Vagina (tissue), 2 donors: ENCODE results near the gene FAM200A. TPM values are rescaled to one million over a fixed set of nuclear protein-coding genes. Genes with fewer than 3 reads are reported as not detected.

Experiments
- DNase-seq, 2 donors: peaks; one replicate each; pipeline ENCODE4 v3.0.0-alpha.2; 2017; ENCODE audit errors: extremely low spot score in 2 of 2
- H3K27ac ChIP-seq: fragments of 200-600 bp; sonication (generic); one replicate; pipeline ENCODE4 v1.5.1; 2019
- H3K27me3 ChIP-seq: fragments of 200-600 bp; sonication (generic); one replicate; pipeline ENCODE4 v1.5.1; 2019
- H3K36me3 ChIP-seq, 2 donors: fragments of 200-600 bp; sonication (generic); one replicate each; pipeline ENCODE4 v1.5.1; 2017 to 2019
- H3K4me1 ChIP-seq: fragments of 200-600 bp; sonication (generic); one replicate; pipeline ENCODE4 v1.5.1; 2019
- H3K4me3 ChIP-seq, 2 donors: fragments of 200-600 bp; sonication (generic); 1 replicate in 1 of 2; 2 replicates in 1 of 2; pipeline ENCODE4 v1.5.1; 2016 to 2019
- H3K9me3 ChIP-seq: fragments of 200-600 bp; sonication (generic); one replicate; pipeline ENCODE4 v1.5.1; 2019
- POLR2A ChIP-seq, 2 donors: fragments of 450-650 bp; IDR thresholded peaks; one replicate each; pipeline ENCODE4 v1.6.1; 2017; ENCODE audit warnings: antibody characterized with exemption in 2 of 2, mild to moderate bottlenecking in 2 of 2, moderate library complexity in 2 of 2
- POLR2AphosphoS5 ChIP-seq, 2 donors: sonication (generic); formaldehyde crosslinking; IDR thresholded peaks; one replicate each; pipeline ENCODE4 v1.9.0; 2017; ENCODE audit warnings: antibody characterized with exemption in 2 of 2, mild to moderate bottlenecking in 2 of 2, low read depth in 1 of 2; ENCODE audit not compliant: insufficient read depth in 1 of 2
- intact Hi-C: fragments of 100-400 bp; cut with DNase I; formaldehyde crosslinking; loops from one replicate; pipeline ENCODE4 v1.15.1; 2023
- total RNA-seq: library from RNA; depleted of rRNA; stranded (reverse); fragments of >200 nt; gene quantifications from one replicate; pipeline ENCODE4 v1.2.3, GENCODE V29; 2016
- TF ChIP-seq, protein P1 (sequence below), 3 experiments: fragments of 450-650 bp in 2 of 3; fragments of 200-600 bp in 1 of 3; sonication (generic) in 1 of 3; IDR thresholded peaks; one replicate each; pipeline ENCODE4 v1.5.1; 2017 to 2019; ENCODE audit warnings: antibody characterized with exemption in 3 of 3, mild to moderate bottlenecking in 2 of 3, moderate library complexity in 2 of 3

The FAM200A gene
- total RNA-seq, 1 donor from 2014 or later = 3.4 TPM

- peak in 1 of 2 donors; percentile 76 for TF ChIP-seq POLR2A (IDR thresholded peaks at IDR 0.05)
- TF ChIP-seq, protein P1, sequence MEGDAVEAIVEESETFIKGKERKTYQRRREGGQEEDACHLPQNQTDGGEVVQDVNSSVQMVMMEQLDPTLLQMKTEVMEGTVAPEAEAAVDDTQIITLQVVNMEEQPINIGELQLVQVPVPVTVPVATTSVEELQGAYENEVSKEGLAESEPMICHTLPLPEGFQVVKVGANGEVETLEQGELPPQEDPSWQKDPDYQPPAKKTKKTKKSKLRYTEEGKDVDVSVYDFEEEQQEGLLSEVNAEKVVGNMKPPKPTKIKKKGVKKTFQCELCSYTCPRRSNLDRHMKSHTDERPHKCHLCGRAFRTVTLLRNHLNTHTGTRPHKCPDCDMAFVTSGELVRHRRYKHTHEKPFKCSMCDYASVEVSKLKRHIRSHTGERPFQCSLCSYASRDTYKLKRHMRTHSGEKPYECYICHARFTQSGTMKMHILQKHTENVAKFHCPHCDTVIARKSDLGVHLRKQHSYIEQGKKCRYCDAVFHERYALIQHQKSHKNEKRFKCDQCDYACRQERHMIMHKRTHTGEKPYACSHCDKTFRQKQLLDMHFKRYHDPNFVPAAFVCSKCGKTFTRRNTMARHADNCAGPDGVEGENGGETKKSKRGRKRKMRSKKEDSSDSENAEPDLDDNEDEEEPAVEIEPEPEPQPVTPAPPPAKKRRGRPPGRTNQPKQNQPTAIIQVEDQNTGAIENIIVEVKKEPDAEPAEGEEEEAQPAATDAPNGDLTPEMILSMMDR (IDR thresholded peaks at IDR 0.05) = no peak
- peak; percentile 89 to 94 for TF ChIP-seq POLR2AphosphoS5 (IDR thresholded peaks at IDR 0.05; ENCODE audit: insufficient read depth in 1 of 2, low read depth in 1 of 2)
- no peaks in the 10 kb centered on the region for H3K9me3 ChIP-seq
- DNase-seq = peak in 1 of 2 donors; percentile 94
- H3K27me3 ChIP-seq = no peaks in the 10 kb centered on the region
- peaks cover 4 to 36% of the 10 kb centered on the region in 2 donors for H3K36me3 ChIP-seq
- H3K4me3 ChIP-seq = peak within 1 kb of the TSS; percentile 70 to 84
- H3K4me1 ChIP-seq = peaks cover 67% of the 10 kb centered on the region
- H3K27ac ChIP-seq = peak within 1 kb of the TSS; percentile 96
- intact Hi-C loops = no loop called here
Measured at GRCh38 chr7:99558306-99559174, 6.6 kb upstream of the FAM200A start, which contains the start of gene ZNF655. ZNF655 (plus strand) TSS chr7:99558642; CDS start chr7:99560560, 1,918 bp downstream.

GRCh38 chr7:99557940-99558305, 6.0 kb upstream of the FAM200A start:
- Histone ChIP-seq H3K9me3 (no peaks in the 10 kb centered on the region), H3K4me3 (peak overlapping the region; percentile 70 to 84), H3K27me3 (no peaks in the 10 kb centered on the region), H3K4me1 (peaks cover 61% of the 10 kb centered on the region), H3K36me3 (peaks cover 4 to 31% of the 10 kb centered on the region in 2 donors), H3K27ac (peak overlapping the region; percentile 96)
- no peak for DNase-seq
- TF ChIP-seq POLR2A (IDR thresholded peaks at IDR 0.05) (no peak), POLR2AphosphoS5 (IDR thresholded peaks at IDR 0.05; ENCODE audit: insufficient read depth in 1 of 2, low read depth in 1 of 2) (no peak)
- TF ChIP-seq, protein P1 (IDR thresholded peaks at IDR 0.05) = no peak
- intact Hi-C loops = no loop called here

DNA sequence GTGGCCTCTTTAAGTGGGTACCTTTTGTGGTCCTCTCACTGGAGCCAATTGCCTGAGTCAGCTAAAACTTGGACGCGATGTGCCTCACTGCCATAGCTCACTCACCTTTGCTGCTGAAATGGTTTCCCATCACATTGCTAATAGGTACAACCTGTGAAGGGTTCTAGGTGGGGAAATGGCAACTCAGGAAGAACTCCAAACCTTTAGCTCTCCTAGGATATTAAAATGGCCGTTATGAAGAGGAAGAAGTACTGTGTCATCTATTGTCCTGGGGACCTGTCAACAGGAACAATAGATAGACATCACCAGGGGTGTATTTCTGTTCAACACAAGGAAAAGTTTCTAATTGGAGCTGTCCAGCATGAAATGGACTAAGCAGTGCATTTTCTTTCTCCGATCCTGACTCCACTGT, 5.3 kb upstream of the FAM200A start:
- H3K27me3 ChIP-seq = no peaks in the 10 kb centered on the region
- TF ChIP-seq POLR2A (IDR thresholded peaks at IDR 0.05) (no peak), POLR2AphosphoS5 (IDR thresholded peaks at IDR 0.05; ENCODE audit: insufficient read depth in 1 of 2, low read depth in 1 of 2) (no peak)
- peaks cover 54% of the 10 kb centered on the region for H3K4me1 ChIP-seq
- H3K27ac ChIP-seq = peak overlapping the region; percentile 96
- peaks cover 2 to 23% of the 10 kb centered on the region in 2 donors for H3K36me3 ChIP-seq
- H3K4me3 ChIP-seq = peak overlapping the region; percentile 70 to 84
- intact Hi-C loops = no loop called here
- DNase-seq = no peak
- H3K9me3 ChIP-seq = no peaks in the 10 kb centered on the region

DNA sequence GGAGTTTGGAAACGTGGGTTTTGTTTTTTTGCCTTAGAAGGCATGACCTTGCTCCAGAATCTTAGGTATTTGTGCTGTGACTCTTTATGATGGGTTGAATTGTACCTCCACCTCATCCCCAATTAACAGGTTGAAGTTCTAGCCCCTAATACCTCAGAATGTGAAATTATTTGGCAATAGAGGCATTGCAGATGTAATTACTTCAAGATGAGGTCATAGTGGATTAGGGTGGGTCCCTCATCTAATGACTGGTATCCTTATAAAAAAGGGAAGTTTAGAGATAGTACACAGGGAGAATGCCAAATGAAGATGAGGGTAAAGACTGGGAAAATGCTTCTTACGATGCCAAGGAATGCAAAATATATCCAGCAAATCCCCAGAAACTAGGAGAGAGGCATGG, 3.0 kb upstream of the FAM200A start:
- H3K4me3 ChIP-seq = no peak overlapping the region
- peaks cover 42% of the 10 kb centered on the region for H3K4me1 ChIP-seq
- H3K36me3 ChIP-seq = peaks cover 0 to 6% of the 10 kb centered on the region in 2 donors
- intact Hi-C loops = loop anchor here (5.0 kb wide), 1 partner anchor 48 kb away; no protein-coding TSS in a partner anchor
- H3K9me3 ChIP-seq = no peaks in the 10 kb centered on the region
- no peak for DNase-seq
- H3K27ac ChIP-seq = no peak overlapping the region
- TF ChIP-seq POLR2AphosphoS5 (IDR thresholded peaks at IDR 0.05; ENCODE audit: insufficient read depth in 1 of 2, low read depth in 1 of 2) (no peak), POLR2A (IDR thresholded peaks at IDR 0.05) (no peak)
- TF ChIP-seq, protein P1 (IDR thresholded peaks at IDR 0.05) = no peak
- H3K27me3 ChIP-seq = no peaks in the 10 kb centered on the region

- TF ChIP-seq, protein P1 (IDR thresholded peaks at IDR 0.05) = no peak
Measured at GRCh38 chr7:99553039-99553438, 1.1 kb upstream of the FAM200A start.

More at GRCh38 chr7:99553039-99553438, 1.1 kb upstream of the FAM200A start:
- peaks cover 0 to 10% of the 10 kb centered on the region in 2 donors for H3K36me3 ChIP-seq
- H3K27me3 ChIP-seq = no peaks in the 10 kb centered on the region
- DNase-seq = no peak
- H3K27ac ChIP-seq = no peak overlapping the region
- H3K9me3 ChIP-seq = no peaks in the 10 kb centered on the region
- H3K4me1 ChIP-seq = peaks cover 33% of the 10 kb centered on the region
- H3K4me3 ChIP-seq = no peak overlapping the region
- intact Hi-C loops = loop anchor here (5.0 kb wide), 1 partner anchor 46 kb away; no protein-coding TSS in a partner anchor
